Measurements from ENCODE around the gene XAB2.

- TF ChIP-seq POLR2A (IDR thresholded peaks at IDR 0.05; ENCODE audit: low read depth, low read length) (no peak), TAF1 (IDR thresholded peaks at IDR 0.05; ENCODE audit: borderline replicate concordance, low read depth, low read length) (no peak), POLR2AphosphoS5 (IDR thresholded peaks at IDR 0.05; ENCODE audit: low read depth, low read length) (no peak)
Observed at GRCh38 chr19:7620442-7621412, 8.6 kb downstream of the XAB2 start.
